Calu3 (cell line): ENCODE measurements around the gene RPLP2. TPM values are rescaled to one million over a fixed set of nuclear protein-coding genes. Genes with fewer than 3 reads are reported as not detected.
A peak's percentile ranks its signal among the peaks of the same experiment; 100 is the strongest.

Source experiments
- BruUV-seq: library from RNA; stranded (reverse); fragments of 400-500 nt; replicated peaks from 2 replicates; lab custom pipeline; 2021; lab: Mats Ljungman, UMichigan
- CTCF ChIA-PET: fragments of 300-600 bp; sonication (Branson Sonifier 250); formaldehyde crosslinking; loops from one replicate; lab custom pipeline; 2022; ENCODE audit warnings: antibody characterized with exemption; lab: Charles Lee
- DNase-seq: peaks from one replicate; pipeline ENCODE4 v3.0.0; 2022
- H3K27ac Mint-ChIP-seq: one replicate; pipeline ENCODE4 v1.8.0; 2022; ENCODE audit warnings: mixed read lengths; ENCODE audit not compliant: unreplicated experiment
- H3K27me3 Mint-ChIP-seq: one replicate; pipeline ENCODE4 v1.8.0; 2022; ENCODE audit warnings: mixed read lengths; ENCODE audit not compliant: unreplicated experiment
- H3K36me3 Mint-ChIP-seq: one replicate; pipeline ENCODE4 v1.8.0; 2022; ENCODE audit warnings: mild to moderate bottlenecking, moderate library complexity, mixed read lengths; ENCODE audit not compliant: insufficient read depth, unreplicated experiment
- H3K4me1 Mint-ChIP-seq: one replicate; pipeline ENCODE4 v1.8.0; 2022; ENCODE audit warnings: mild to moderate bottlenecking, low read depth, mixed read lengths; ENCODE audit not compliant: unreplicated experiment
- H3K4me3 Mint-ChIP-seq: one replicate; pipeline ENCODE4 v1.8.0; 2022; ENCODE audit warnings: mild to moderate bottlenecking, low read depth, moderate library complexity, mixed read lengths; ENCODE audit not compliant: unreplicated experiment
- H3K9me3 Mint-ChIP-seq: one replicate; pipeline ENCODE4 v1.8.0; 2022; ENCODE audit warnings: low read depth, mixed read lengths; ENCODE audit not compliant: unreplicated experiment
- CTCF ChIP-seq: fragments of 200-600 bp; IDR thresholded peaks from one replicate; pipeline ENCODE4 v1.8.0; 2022; ENCODE audit warnings: antibody characterized with exemption; ENCODE audit not compliant: unreplicated experiment
- intact Hi-C: fragments of 100-400 bp; cut with micrococcal nuclease; formaldehyde crosslinking; loops from one replicate; pipeline ENCODE4 v1.10.0; 2022; ENCODE audit not compliant: unreplicated experiment
- total RNA-seq: library from RNA; stranded (reverse); gene quantifications from 2 replicates; pipeline ENCODE4 v1.2.3, GENCODE V29; 2022

The RPLP2 gene
- total RNA-seq, 1 experiment from 2014 or later: 1,381 TPM

GRCh38 chr11:798093-798713, 11.6 kb upstream of the RPLP2 start, which contains the start of gene SLC25A22:
Gene SLC25A22 (minus strand): TSS chr11:798281. CDS start chr11:795006, 3,275 bp downstream.
- intact Hi-C loops: no loop called here
- Mint-ChIP-seq H3K36me3 (peaks cover 71% of the 10 kb centered on the region), H3K9me3 (no peaks in the 10 kb centered on the region), H3K4me3 (peak within 1 kb of the TSS; percentile 83), H3K4me1 (no peaks in the 10 kb centered on the region), H3K27ac (peak within 1 kb of the TSS; percentile 58), H3K27me3 (no peaks in the 10 kb centered on the region)
- DNase-seq: peak; percentile 92
- TF ChIP-seq CTCF: peak; percentile 91
- BruUV-seq: no TSS peak
- CTCF ChIA-PET: no interaction called here

GRCh38 chr11:799641-800316, 10.0 kb upstream of the RPLP2 start:
- TF ChIP-seq CTCF: no peak
- no peak overlapping the region for H3K4me3 Mint-ChIP-seq
- peaks cover 70% of the 10 kb centered on the region for H3K36me3 Mint-ChIP-seq
- intact Hi-C loops: no loop called here
- H3K9me3 Mint-ChIP-seq: no peaks in the 10 kb centered on the region
- H3K27ac Mint-ChIP-seq: no peak overlapping the region
- no TSS peak for BruUV-seq
- CTCF ChIA-PET: no interaction called here
- H3K27me3 Mint-ChIP-seq: no peaks in the 10 kb centered on the region
- no peak for DNase-seq
- peaks cover 8% of the 10 kb centered on the region for H3K4me1 Mint-ChIP-seq

- BruUV-seq: no TSS peak
- Mint-ChIP-seq H3K27me3 (no peaks in the 10 kb centered on the region), H3K27ac (no peak overlapping the region), H3K9me3 (no peaks in the 10 kb centered on the region), H3K4me1 (peaks cover 8% of the 10 kb centered on the region), H3K36me3 (peaks cover 70% of the 10 kb centered on the region), H3K4me3 (no peak overlapping the region)
- intact Hi-C loops: no loop called here
- no peak for DNase-seq
- CTCF ChIA-PET: no interaction called here
- no peak for TF ChIP-seq CTCF
Measured at GRCh38 chr11:800473-800872, 9.3 kb upstream of the RPLP2 start.

GRCh38 chr11:801097-801780, 8.5 kb upstream of the RPLP2 start:
- intact Hi-C loops: no loop called here
- CTCF ChIA-PET: no interaction called here
- no peak for TF ChIP-seq CTCF
- no peak for DNase-seq
- no peaks in the 10 kb centered on the region for H3K9me3 Mint-ChIP-seq
- peaks cover 70% of the 10 kb centered on the region for H3K36me3 Mint-ChIP-seq
- no TSS peak for BruUV-seq
- peaks cover 8% of the 10 kb centered on the region for H3K4me1 Mint-ChIP-seq
- H3K4me3 Mint-ChIP-seq: no peak overlapping the region
- peak overlapping the region; percentile 44 for H3K27ac Mint-ChIP-seq
- no peaks in the 10 kb centered on the region for H3K27me3 Mint-ChIP-seq
